Kasumi-1 (cell line): ENCODE measurements around the gene ZNF561.
A peak's percentile ranks its signal among the peaks of the same experiment; 100 is the strongest.
"Not testable (repeated sequence)": the region's sequence is repeated elsewhere in the genome, so short reads cannot be mapped to it uniquely, and the experiment has no call there.

ENCODE experiments used
- DNase-seq, 2 experiments: peaks; one replicate each; lab custom pipeline; 2025; lab: John Stamatoyannopoulos, UW

The ZNF561 gene

GRCh38 chr19:9621156-9622037 lies at the start of gene ZNF561:
TSS of gene ZNF561 (minus strand) at chr19:9621232. CDS start at chr19:9619456, 1,776 bp downstream.
- peak; percentile 87 to 89 for DNase-seq

- no peak for DNase-seq
Observed at GRCh38 chr19:9668544-9668943, 47.5 kb upstream of the ZNF561 start.

- DNase-seq: no peak
Observed at GRCh38 chr19:9667898-9668297, 46.9 kb upstream of the ZNF561 start.

- no peak for DNase-seq
Observed at GRCh38 chr19:9658769-9659168, 37.7 kb upstream of the ZNF561 start.

GRCh38 chr19:9653066-9653555 lies 32.1 kb upstream of the ZNF561 start:
- not testable (repeated sequence) for DNase-seq

GRCh38 chr19:9651464-9651863 lies 30.4 kb upstream of the ZNF561 start:
- DNase-seq: not testable (repeated sequence)

GRCh38 chr19:9650345-9650744 lies 29.3 kb upstream of the ZNF561 start:
- no peak for DNase-seq

- DNase-seq: peak; percentile 5 to 10
Observed at GRCh38 chr19:9645472-9645871, 24.4 kb upstream of the ZNF561 start.

- no peak for DNase-seq
Observed at GRCh38 chr19:9644472-9644871, 23.4 kb upstream of the ZNF561 start.

GRCh38 chr19:9641810-9642209 lies 20.8 kb upstream of the ZNF561 start:
- no peak for DNase-seq

- DNase-seq: no peak
Observed at GRCh38 chr19:9640956-9641355, 19.9 kb upstream of the ZNF561 start.

GRCh38 chr19:9636018-9636417 lies 15.0 kb upstream of the ZNF561 start:
- DNase-seq: no peak

GRCh38 chr19:9627856-9628255 lies 6.8 kb upstream of the ZNF561 start:
- no peak for DNase-seq

- DNase-seq: peak; percentile 23 to 26
Observed at GRCh38 chr19:9622531-9622930, 1.5 kb upstream of the ZNF561 start.

- DNase-seq: no peak
Observed at GRCh38 chr19:9620842-9621155, 233 bp downstream of the ZNF561 start.

- DNase-seq: no peak
Observed at GRCh38 chr19:9615844-9616243, 5.2 kb downstream of the ZNF561 start.

GRCh38 chr19:9610484-9611113 lies 10.4 kb downstream of the ZNF561 start:
- DNase-seq: no peak

- no peak for DNase-seq
Observed at GRCh38 chr19:9608912-9609311, 12.1 kb downstream of the ZNF561 start.

- no peak for DNase-seq
Observed at GRCh38 chr19:9597027-9597426, 24.0 kb downstream of the ZNF561 start.

GRCh38 chr19:9586764-9587163 lies 34.3 kb downstream of the ZNF561 start:
- DNase-seq: peak; percentile 63 to 82

GRCh38 chr19:9584073-9584833 lies 36.8 kb downstream of the ZNF561 start, which contains the start of gene ZNF121:
TSS of gene ZNF121 (minus strand) at chr19:9584504. CDS start at chr19:9568097, 16,407 bp downstream.
- DNase-seq: peak; percentile 69 to 74

- not testable (repeated sequence) for DNase-seq
Observed at GRCh38 chr19:9582081-9582725, 38.8 kb downstream of the ZNF561 start.
